Lung (tissue), 12 donors: ENCODE measurements around the gene AKAP13. TPM values are rescaled to one million over a fixed set of nuclear protein-coding genes. Genes with fewer than 3 reads are reported as not detected.
A peak's percentile ranks its signal among the peaks of the same experiment; 100 is the strongest.

Experiments
- ATAC-seq: fragments of 200-7000 bp; cut with Tn5 transposase; one replicate; pipeline ENCODE4 v1.9.1; 2020; ENCODE audit warnings: moderate number of reproducible peaks; ENCODE audit not compliant: insufficient read depth, low FRiP score
- DNase-seq, 3 donors: peaks; one replicate each; pipeline ENCODE4 v3.0.0-alpha.2; 2013 to 2017
- H3K27ac ChIP-seq, 2 donors: one replicate each; pipeline ENCODE4 v1.5.1; 2013; ENCODE audit warnings: mild to moderate bottlenecking in 2 of 2, moderate library complexity in 2 of 2, control low read depth in 1 of 2, inconsistent platforms in 1 of 2, low read depth in 1 of 2, low read length in 1 of 2
- H3K27me3 ChIP-seq, 3 donors: one replicate each; pipeline ENCODE4 v1.5.1; 2013; ENCODE audit warnings: low read length in 2 of 3; ENCODE audit not compliant: control insufficient read depth in 3 of 3, insufficient read depth in 3 of 3
- H3K36me3 ChIP-seq, 4 donors: one replicate each; pipeline ENCODE4 v1.5.1; 2013; ENCODE audit warnings: low read length in 4 of 4, mild to moderate bottlenecking in 1 of 4, moderate library complexity in 1 of 4; ENCODE audit not compliant: control insufficient read depth in 4 of 4, insufficient read depth in 4 of 4
- H3K4me1 ChIP-seq, 5 donors: one replicate each; pipeline ENCODE4 v1.5.1; 2013; ENCODE audit warnings: low read length in 5 of 5, mild to moderate bottlenecking in 2 of 5, moderate library complexity in 1 of 5; ENCODE audit not compliant: control insufficient read depth in 5 of 5, insufficient read depth in 5 of 5
- H3K4me3 ChIP-seq: one replicate; pipeline ENCODE4 v1.5.1; 2013; ENCODE audit warnings: mild to moderate bottlenecking, control low read depth, moderate library complexity
- H3K9ac ChIP-seq, 2 donors: one replicate each; pipeline ENCODE4 v1.5.1; 2013; ENCODE audit warnings: low read length in 2 of 2, control low read depth in 1 of 2; ENCODE audit not compliant: insufficient read depth in 1 of 2
- H3K9me3 ChIP-seq, 4 donors: one replicate each; pipeline ENCODE4 v1.5.1; 2013; ENCODE audit warnings: low read length in 3 of 4, mild to moderate bottlenecking in 1 of 4, moderate library complexity in 1 of 4; ENCODE audit not compliant: control insufficient read depth in 4 of 4, insufficient read depth in 3 of 4
- WGBS, 2 donors: extraction: QIAGEN DNeasy Blood & Tissue Kit; methylation state at CpG; one replicate each; pipeline ENCODE4 v1.1.7; 2013; 5-methylcytosine and 5-hydroxymethylcytosine counted together
- polyA plus RNA-seq, 2 donors: library from polyadenylated mRNA; stranded (reverse); fragments of 200-250 nt; gene quantifications; one replicate each; pipeline ENCODE4 v1.2.1, GENCODE V29; 2013
- total RNA-seq, 2 donors: library from RNA; depleted of rRNA in 1 of 2; stranded (reverse); fragments of >200 nt in 1 of 2; gene quantifications; one replicate each; pipeline ENCODE4 v1.2.1, GENCODE V29; 2014 to 2021
- TF ChIP-seq, protein P1 (sequence below): IDR thresholded peaks from 2 replicates; pipeline ENCODE4 v1.5.1; 2012; ENCODE audit warnings: mild to moderate bottlenecking; ENCODE audit errors: control extremely low read depth, extremely low read depth
- donor health status: control.
- donor health status: control.
- donor health status: Bipolar disorder and iron deficiency.
- donor health status: healthy.
- donor health status: DM: yes; HTN: yes; CAD: no.

Gene AKAP13
- total and polyA plus RNA-seq, 4 donors: 102 to 1,115 (median 259) TPM

DNA sequence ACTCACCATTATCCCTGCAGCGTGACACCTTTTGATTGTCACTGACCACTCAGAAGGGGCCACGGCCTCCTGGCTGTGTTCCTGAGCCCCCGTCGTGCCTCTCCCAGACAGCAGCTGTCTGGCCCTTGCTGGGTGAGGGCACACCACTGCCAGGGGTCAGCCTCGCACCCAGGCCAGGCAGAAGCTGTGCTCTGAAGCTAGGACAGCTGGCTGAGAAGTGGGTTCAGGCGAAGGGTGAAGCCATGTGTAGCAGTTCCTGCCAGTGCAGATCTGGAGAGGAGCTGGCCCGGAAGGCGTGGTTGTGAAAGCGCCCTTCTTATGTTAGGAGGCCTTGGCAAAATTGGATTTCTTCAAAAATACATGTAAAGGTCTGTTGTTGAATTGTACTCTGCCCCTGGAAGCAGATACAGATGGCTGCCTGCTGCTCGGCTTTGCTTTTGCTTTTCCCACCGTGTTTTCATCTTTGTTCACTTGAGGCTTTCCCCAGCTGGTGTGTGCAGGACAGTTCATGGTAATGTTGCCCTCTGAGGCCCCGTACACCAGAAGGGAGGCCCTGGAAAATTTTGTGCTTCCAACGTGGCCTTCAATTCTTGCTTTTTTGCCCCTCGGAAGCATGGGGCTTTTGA, 365.2 kb downstream of the AKAP13 start:
- no peak for DNase-seq

DNA sequence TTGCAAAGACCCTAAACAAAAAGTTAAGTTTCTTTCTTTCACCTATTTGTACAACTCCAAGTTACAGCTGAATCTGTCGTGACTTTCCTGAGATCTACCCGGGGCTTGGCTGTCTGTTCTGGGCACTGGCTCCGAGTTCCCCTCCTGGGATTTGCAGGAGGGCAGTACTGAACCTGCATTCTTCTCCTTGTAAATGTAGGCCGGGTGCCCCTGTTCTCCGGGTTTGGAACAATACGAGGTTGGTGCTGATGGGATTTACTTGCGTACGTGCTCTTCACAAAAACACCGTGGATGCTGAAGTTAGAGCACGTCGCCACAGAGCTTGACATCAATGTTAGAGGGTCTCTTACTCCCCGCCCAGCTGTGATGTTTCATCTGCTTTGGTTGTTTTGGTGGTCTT, 366.2 kb downstream of the AKAP13 start:
- TF ChIP-seq, protein P1, sequence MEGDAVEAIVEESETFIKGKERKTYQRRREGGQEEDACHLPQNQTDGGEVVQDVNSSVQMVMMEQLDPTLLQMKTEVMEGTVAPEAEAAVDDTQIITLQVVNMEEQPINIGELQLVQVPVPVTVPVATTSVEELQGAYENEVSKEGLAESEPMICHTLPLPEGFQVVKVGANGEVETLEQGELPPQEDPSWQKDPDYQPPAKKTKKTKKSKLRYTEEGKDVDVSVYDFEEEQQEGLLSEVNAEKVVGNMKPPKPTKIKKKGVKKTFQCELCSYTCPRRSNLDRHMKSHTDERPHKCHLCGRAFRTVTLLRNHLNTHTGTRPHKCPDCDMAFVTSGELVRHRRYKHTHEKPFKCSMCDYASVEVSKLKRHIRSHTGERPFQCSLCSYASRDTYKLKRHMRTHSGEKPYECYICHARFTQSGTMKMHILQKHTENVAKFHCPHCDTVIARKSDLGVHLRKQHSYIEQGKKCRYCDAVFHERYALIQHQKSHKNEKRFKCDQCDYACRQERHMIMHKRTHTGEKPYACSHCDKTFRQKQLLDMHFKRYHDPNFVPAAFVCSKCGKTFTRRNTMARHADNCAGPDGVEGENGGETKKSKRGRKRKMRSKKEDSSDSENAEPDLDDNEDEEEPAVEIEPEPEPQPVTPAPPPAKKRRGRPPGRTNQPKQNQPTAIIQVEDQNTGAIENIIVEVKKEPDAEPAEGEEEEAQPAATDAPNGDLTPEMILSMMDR: no peak
- Histone ChIP-seq H3K9ac (no peak overlapping the region), H3K27ac (no peak overlapping the region), H3K4me3 (no peak overlapping the region), H3K9me3 (no peaks in the 10 kb centered on the region), H3K4me1 (peaks cover 0 to 36% (median 13%) of the 10 kb centered on the region in 5 donors), H3K36me3 (peaks cover 32 to 57% (median 44%) of the 10 kb centered on the region in 4 donors), H3K27me3 (no peaks in the 10 kb centered on the region)
- WGBS, 2 donors: 94 to 95% methylated on average over 12 of the region's 12 CpGs
- ATAC-seq (no peak), DNase-seq (no peak)

More for the DNA sequence above, 365.2 kb downstream of the AKAP13 start:
- TF ChIP-seq, protein P1: no peak
- H3K27me3 ChIP-seq: no peaks in the 10 kb centered on the region
- H3K4me1 ChIP-seq: peaks cover 0 to 26% (median 7%) of the 10 kb centered on the region in 5 donors
- no peak overlapping the region for H3K9ac ChIP-seq
- ATAC-seq: no peak
- peak overlapping the region in 1 of 2 donors; percentile 11 for H3K27ac ChIP-seq
- H3K4me3 ChIP-seq: no peak overlapping the region
- 79 to 83% methylated on average over 14 of the region's 14 CpGs for WGBS, 2 donors
- peaks cover 38 to 66% (median 49%) of the 10 kb centered on the region in 4 donors for H3K36me3 ChIP-seq
- no peaks in the 10 kb centered on the region for H3K9me3 ChIP-seq

DNA sequence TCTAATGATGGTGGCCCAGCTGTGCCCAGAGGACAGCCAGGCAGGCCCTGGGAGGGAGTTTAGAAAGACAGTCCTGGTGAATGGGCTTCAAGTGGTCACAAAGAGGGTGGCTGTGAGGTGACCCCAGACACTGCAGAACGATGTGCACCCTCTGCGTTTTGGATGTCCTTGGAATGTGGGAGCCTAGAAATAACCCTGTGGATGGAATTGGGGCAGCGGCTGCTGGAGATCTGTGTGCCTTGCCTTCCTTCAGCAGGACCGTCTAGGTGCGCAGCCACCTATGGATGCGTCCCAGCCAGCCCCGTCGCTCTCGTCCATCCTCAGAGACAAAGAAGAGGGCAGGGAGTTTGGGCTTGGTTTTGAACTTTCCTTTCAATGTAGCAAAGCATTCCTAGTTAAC, 367.8 kb downstream of the AKAP13 start:
- no peak overlapping the region for H3K27ac ChIP-seq
- H3K9ac ChIP-seq: no peak overlapping the region
- TF ChIP-seq, protein P1: no peak
- H3K36me3 ChIP-seq: peaks cover 24 to 47% (median 36%) of the 10 kb centered on the region in 4 donors
- no peaks in the 10 kb centered on the region for H3K9me3 ChIP-seq
- no peaks in the 10 kb centered on the region for H3K27me3 ChIP-seq
- ATAC-seq (no peak), DNase-seq (peak in 1 of 3 donors; percentile 2)
- WGBS, 2 donors: 94 to 95% methylated on average over 9 of the region's 9 CpGs
- peaks cover 0 to 48% (median 13%) of the 10 kb centered on the region in 5 donors for H3K4me1 ChIP-seq
- no peak overlapping the region for H3K4me3 ChIP-seq
